ENCODE results near the gene PMEL. TPM values are rescaled to one million over a fixed set of nuclear protein-coding genes. Genes with fewer than 3 reads are reported as not detected.
"Not testable (repeated sequence)": the region's sequence is repeated elsewhere in the genome, so short reads cannot be mapped to it uniquely, and the experiment has no call there.

The PMEL gene
- total and polyA plus RNA-seq, 2 of the 8 experiments (the other 6 are each of a cell fraction or from before 2014, with no cell fraction given), result 120 to 382 TPM

- not testable (repeated sequence) for H3K4me3 ChIP-seq (ENCODE audit: extremely low read depth in 1 of 4, insufficient read depth in 2 of 4, low read depth in 3 of 4, low read length in 4 of 4); H3K23me2 ChIP-seq (ENCODE audit: low read depth, low read length); H4K8ac ChIP-seq (ENCODE audit: extremely low read depth, insufficient read depth, low read length); H4K20me1 ChIP-seq (replicated peaks in 1 of 2; ENCODE audit: control insufficient read depth in 1 of 2, insufficient read depth in 2 of 2, low read length in 2 of 2); H3K4ac ChIP-seq (replicated peaks; ENCODE audit: insufficient read length, low read depth, low read length); H3K79me1 ChIP-seq (ENCODE audit: low read depth, low read length); H2BK12ac ChIP-seq (ENCODE audit: low read depth, low read length); H3K27ac ChIP-seq (ENCODE audit: low read depth, low read length); H2BK20ac ChIP-seq (ENCODE audit: low read length); H2BK15ac ChIP-seq (ENCODE audit: low read length); H3K18ac ChIP-seq (ENCODE audit: extremely low read depth, low read length); H3K14ac ChIP-seq (ENCODE audit: insufficient read length); H2BK5ac ChIP-seq (ENCODE audit: low read depth, low read length); H3K9me3 ChIP-seq (ENCODE audit: insufficient read depth in 2 of 2, low read depth in 1 of 2, low read length in 1 of 2); H3K27me3 ChIP-seq (replicated peaks in 1 of 4; ENCODE audit: control insufficient read depth in 3 of 4, extremely low read depth in 1 of 4, insufficient read depth in 3 of 4, low read length in 3 of 4); H3K23ac ChIP-seq (ENCODE audit: insufficient read length); H2AK5ac ChIP-seq (ENCODE audit: low read depth, low read length); H4K5ac ChIP-seq (ENCODE audit: insufficient read length, low read depth, low read length); H2AFZ ChIP-seq (ENCODE audit: low read length); DNase-seq (ENCODE audit: low read depth in 1 of 2, low spot score in 2 of 2); FAIRE-seq; H3K4me2 ChIP-seq (ENCODE audit: insufficient read depth in 1 of 2, low read depth in 2 of 2, low read length in 2 of 2); H3K9ac ChIP-seq (replicated peaks in 1 of 4; ENCODE audit: extremely low read depth in 1 of 4, low read depth in 3 of 4, low read length in 3 of 4); H3K56ac ChIP-seq (replicated peaks; ENCODE audit: insufficient read length, low read depth, low read length); H2BK120ac ChIP-seq (replicated peaks; ENCODE audit: low read depth, low read length); H3K79me2 ChIP-seq (ENCODE audit: control insufficient read depth in 1 of 2, insufficient read depth in 2 of 2, low read length in 2 of 2); H3K4me1 ChIP-seq (replicated peaks in 1 of 4; ENCODE audit: control insufficient read depth in 3 of 4, insufficient read depth in 4 of 4, low read length in 3 of 4); H4K91ac ChIP-seq (replicated peaks; ENCODE audit: insufficient read length, low read length)
- ChIA-PET POLR2A (ENCODE audit: partially characterized antibody) (interaction anchor here (1.1 to 5.4 kb wide), 5 partner anchors 7 to 60 kb away, joined by 3 to 55 read pairs (median 13); no protein-coding TSS in a partner anchor), CTCF (ENCODE audit: partially characterized antibody) (interaction anchor here (1.1 to 13.5 kb wide), 4 partner anchors 21 to 262 kb away, joined by 4 to 256 read pairs (median 4); partner anchors contain the start of genes ERBB3 and IKZF4)
- peaks cover 0 to 24% (median 5%) of the 10 kb centered on the region in 4 experiments; a peak in 5 of 8 replicates for H3K36me3 ChIP-seq (ENCODE audit: control insufficient read depth in 2 of 4, insufficient read depth in 4 of 4, low read length in 3 of 4)
- WGBS, 2 experiments (ENCODE audit: extremely low coverage in 1 of 2, insufficient coverage in 1 of 2, insufficient read length in 1 of 2, insufficient replicate concordance in 2 of 2, low coverage in 1 of 2, low lambda C conversion rate in 2 of 2, missing lambda C conversion rate in 1 of 2), result 93% methylated on average over 28 of the region's 33 CpGs; no CpG with 5 or more reads in 1 of the 2 experiments
Observed at GRCh38 chr12:55999999-56000540, 34.2 kb upstream of the PMEL start.

GRCh38 chr12:55999522-55999921 lies 33.7 kb upstream of the PMEL start:
- not testable (repeated sequence) for H3K23me2 ChIP-seq (ENCODE audit: low read depth, low read length); H3K4ac ChIP-seq (replicated peaks; ENCODE audit: insufficient read length, low read depth, low read length); H4K20me1 ChIP-seq (replicated peaks in 1 of 2; ENCODE audit: control insufficient read depth in 1 of 2, insufficient read depth in 2 of 2, low read length in 2 of 2); H3K4me3 ChIP-seq (ENCODE audit: extremely low read depth in 1 of 4, insufficient read depth in 2 of 4, low read depth in 3 of 4, low read length in 4 of 4); H3K27me3 ChIP-seq (replicated peaks in 1 of 4; ENCODE audit: control insufficient read depth in 3 of 4, extremely low read depth in 1 of 4, insufficient read depth in 3 of 4, low read length in 3 of 4); FAIRE-seq; H2AK5ac ChIP-seq (ENCODE audit: low read depth, low read length); H3K79me1 ChIP-seq (ENCODE audit: low read depth, low read length); H2BK120ac ChIP-seq (replicated peaks; ENCODE audit: low read depth, low read length); H3K4me2 ChIP-seq (ENCODE audit: insufficient read depth in 1 of 2, low read depth in 2 of 2, low read length in 2 of 2); H2AFZ ChIP-seq (ENCODE audit: low read length); H3K4me1 ChIP-seq (replicated peaks in 1 of 4; ENCODE audit: control insufficient read depth in 3 of 4, insufficient read depth in 4 of 4, low read length in 3 of 4); H2BK12ac ChIP-seq (ENCODE audit: low read depth, low read length); H3K9me3 ChIP-seq (ENCODE audit: insufficient read depth in 2 of 2, low read depth in 1 of 2, low read length in 1 of 2); H3K9ac ChIP-seq (replicated peaks in 1 of 4; ENCODE audit: extremely low read depth in 1 of 4, low read depth in 3 of 4, low read length in 3 of 4); H3K27ac ChIP-seq (ENCODE audit: low read depth, low read length); H3K79me2 ChIP-seq (ENCODE audit: control insufficient read depth in 1 of 2, insufficient read depth in 2 of 2, low read length in 2 of 2); H3K23ac ChIP-seq (ENCODE audit: insufficient read length); H3K14ac ChIP-seq (ENCODE audit: insufficient read length); H3K56ac ChIP-seq (replicated peaks; ENCODE audit: insufficient read length, low read depth, low read length); H4K91ac ChIP-seq (replicated peaks; ENCODE audit: insufficient read length, low read length); H4K8ac ChIP-seq (ENCODE audit: extremely low read depth, insufficient read depth, low read length); H4K5ac ChIP-seq (ENCODE audit: insufficient read length, low read depth, low read length); H2BK20ac ChIP-seq (ENCODE audit: low read length); H2BK15ac ChIP-seq (ENCODE audit: low read length); DNase-seq (ENCODE audit: low read depth in 1 of 2, low spot score in 2 of 2); H2BK5ac ChIP-seq (ENCODE audit: low read depth, low read length); H3K18ac ChIP-seq (ENCODE audit: extremely low read depth, low read length)
- ChIA-PET POLR2A (ENCODE audit: partially characterized antibody) (interaction anchor here (1.1 to 5.4 kb wide), 5 partner anchors 7 to 59 kb away, joined by 3 to 55 read pairs (median 13); no protein-coding TSS in a partner anchor), CTCF (ENCODE audit: partially characterized antibody) (interaction anchor here (1.1 to 13.5 kb wide), 4 partner anchors 22 to 80 kb away, joined by 3 to 256 read pairs (median 4); partner anchors contain the start of genes ERBB3 and IKZF4)
- 91% methylated on average over 6 of the region's 6 CpGs; no CpG with 5 or more reads in 1 of the 2 experiments for WGBS, 2 experiments (ENCODE audit: extremely low coverage in 1 of 2, insufficient coverage in 1 of 2, insufficient read length in 1 of 2, insufficient replicate concordance in 2 of 2, low coverage in 1 of 2, low lambda C conversion rate in 2 of 2, missing lambda C conversion rate in 1 of 2)
- peaks cover 0 to 29% (median 5%) of the 10 kb centered on the region in 4 experiments; a peak in 5 of 8 replicates for H3K36me3 ChIP-seq (ENCODE audit: control insufficient read depth in 2 of 4, insufficient read depth in 4 of 4, low read length in 3 of 4)

Measured in H1 (cell line).